Omental fat pad (tissue), 4 donors: ENCODE results near the gene TCEANC. TPM values are rescaled to one million over a fixed set of nuclear protein-coding genes. Genes with fewer than 3 reads are reported as not detected.

Experiments used
- ATAC-seq: fragments of 150-250 bp; one replicate; pipeline ENCODE4 v1.9.1; 2016; ENCODE audit warnings: mild to moderate bottlenecking, moderate library complexity; ENCODE audit not compliant: low FRiP score
- DNase-seq: peaks from one replicate; pipeline ENCODE4 v3.0.0-alpha.2; 2019; ENCODE audit warnings: low spot score
- CTCF ChIP-seq, 3 donors: fragments of 450-650 bp; IDR thresholded peaks; one replicate each; pipeline ENCODE4 v1.5.1; 2016 to 2017; ENCODE audit warnings: antibody characterized with exemption in 3 of 3, mild to moderate bottlenecking in 3 of 3, moderate library complexity in 2 of 3
- total RNA-seq, 4 donors: library from RNA; depleted of rRNA; stranded (reverse); fragments of >200 nt; gene quantifications; one replicate each; pipeline ENCODE4 v1.1.0, GENCODE V29; 2016

The TCEANC gene
- 1 to 10 TPM; 2.4 to 3.9 (median 3.6) TPM for total RNA-seq

- TF ChIP-seq CTCF (IDR thresholded peaks at IDR 0.05) = no peak
- ATAC-seq = peak; percentile 97
Observed at GRCh38 chrX:13652850-13653693, at the start of gene TCEANC. Gene TCEANC (plus strand): TSS chrX:13653141. CDS start chrX:13662509, 9,368 bp downstream.

GRCh38 chrX:13605611-13606010 lies 47.3 kb upstream of the TCEANC start:
- no peak for TF ChIP-seq CTCF (IDR thresholded peaks at IDR 0.05)
- DNase-seq (no peak), ATAC-seq (no peak)

More at GRCh38 chrX:13652850-13653693, at the start of gene TCEANC:
- DNase-seq = peak; percentile 87

GRCh38 chrX:13607331-13607995 lies 45.5 kb upstream of the TCEANC start:
- no peak for ATAC-seq
- no peak for TF ChIP-seq CTCF (IDR thresholded peaks at IDR 0.05)
- DNase-seq = no peak

GRCh38 chrX:13607996-13608365 lies 45.0 kb upstream of the TCEANC start:
- no peak for DNase-seq
- ATAC-seq = no peak
- TF ChIP-seq CTCF (IDR thresholded peaks at IDR 0.05) = no peak

- no peak for TF ChIP-seq CTCF (IDR thresholded peaks at IDR 0.05)
- DNase-seq (no peak), ATAC-seq (peak; percentile 28)
Observed at GRCh38 chrX:13614154-13614553, 38.8 kb upstream of the TCEANC start.

- ATAC-seq = no peak
- no peak for DNase-seq
- TF ChIP-seq CTCF (IDR thresholded peaks at IDR 0.05) = no peak
Observed at GRCh38 chrX:13620207-13620606, 32.7 kb upstream of the TCEANC start.
